Glutamatergic neuron (in vitro differentiated cells): ENCODE measurements around the gene PSG3. TPM values are rescaled to one million over a fixed set of nuclear protein-coding genes. Genes with fewer than 3 reads are reported as not detected.
"Not testable (repeated sequence)": the region's sequence is repeated elsewhere in the genome, so short reads cannot be mapped to it uniquely, and the experiment has no call there.

Experiments
- DNase-seq: peaks from one replicate; pipeline ENCODE4 v3.0.0; 2022
- H3K27ac Mint-ChIP-seq: one replicate; pipeline ENCODE4 v1.8.0; 2020; ENCODE audit warnings: mild to moderate bottlenecking, mixed read lengths, inconsistent platforms; ENCODE audit not compliant: unreplicated experiment
- H3K27me3 Mint-ChIP-seq: one replicate; pipeline ENCODE4 v1.8.0; 2020; ENCODE audit warnings: mild to moderate bottlenecking, moderate library complexity, mixed read lengths, inconsistent platforms; ENCODE audit not compliant: unreplicated experiment
- H3K36me3 Mint-ChIP-seq: one replicate; pipeline ENCODE4 v1.8.0; 2020; ENCODE audit warnings: mild to moderate bottlenecking, mixed read lengths, inconsistent platforms; ENCODE audit not compliant: unreplicated experiment
- H3K4me1 Mint-ChIP-seq: one replicate; pipeline ENCODE4 v1.8.0; 2020; ENCODE audit warnings: mild to moderate bottlenecking, low read depth, mixed read lengths, inconsistent platforms; ENCODE audit not compliant: unreplicated experiment
- H3K4me3 Mint-ChIP-seq: one replicate; pipeline ENCODE4 v1.8.0; 2020; ENCODE audit warnings: mild to moderate bottlenecking, mixed read lengths, inconsistent platforms; ENCODE audit not compliant: unreplicated experiment
- H3K9me3 Mint-ChIP-seq: one replicate; pipeline ENCODE4 v1.8.0; 2020; ENCODE audit warnings: mild to moderate bottlenecking, moderate library complexity, mixed read lengths, inconsistent platforms; ENCODE audit not compliant: unreplicated experiment
- total RNA-seq: library from RNA; stranded (reverse); fragmentation: NEBNext Ultra II Directional; extraction: Animal tissue kit (Norgen Biotek cat#: 25700); gene quantifications from one replicate; pipeline ENCODE4 v1.2.1, GENCODE V29; 2021; ENCODE audit not compliant: unreplicated experiment
- TF ChIP-seq, protein P1 (sequence below): fragments of 200-600 bp; sonication (generic); IDR thresholded peaks from one replicate; pipeline ENCODE4 v1.5.0; 2021; ENCODE audit not compliant: partially characterized antibody, unreplicated experiment

PSG3 gene
- total RNA-seq, 1 donor from 2014 or later = not detected

DNA sequence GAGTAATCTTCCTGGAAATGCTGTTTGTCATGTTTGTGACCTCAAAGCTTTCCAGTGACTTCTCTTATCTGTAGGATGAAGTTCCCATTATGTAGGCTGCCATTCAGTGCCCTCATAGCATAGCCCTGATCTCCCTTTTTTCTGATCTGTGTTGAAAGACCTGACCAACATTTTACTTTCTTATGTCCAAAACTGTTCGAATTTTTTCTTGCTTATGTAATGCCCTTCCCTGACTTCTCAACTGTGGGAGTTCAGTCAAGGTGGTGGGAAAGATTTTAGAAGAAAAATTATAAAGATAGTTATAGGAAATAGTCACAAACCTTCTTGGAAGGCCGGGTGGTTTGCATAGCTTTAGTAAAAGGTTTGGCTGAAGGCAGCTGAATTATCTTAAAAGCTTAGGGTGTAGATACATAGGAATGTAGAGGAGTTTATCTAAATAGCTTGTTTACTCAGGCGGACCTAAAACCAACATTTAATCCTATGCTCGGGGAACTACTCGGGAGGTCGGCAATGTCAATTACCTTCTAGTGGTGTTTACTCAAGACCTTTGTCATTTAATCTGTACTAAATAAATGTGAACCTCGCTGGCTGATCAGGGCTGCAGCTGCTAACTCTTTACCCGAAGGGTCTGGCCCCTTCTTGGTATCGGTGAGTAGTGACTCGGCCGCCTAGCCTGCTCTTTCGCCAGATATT is 44.3 kb downstream of the PSG3 start:
- Mint-ChIP-seq H3K9me3 (no peaks in the 10 kb centered on the region), H3K36me3 (no peaks in the 10 kb centered on the region), H3K4me1 (no peaks in the 10 kb centered on the region)

DNA sequence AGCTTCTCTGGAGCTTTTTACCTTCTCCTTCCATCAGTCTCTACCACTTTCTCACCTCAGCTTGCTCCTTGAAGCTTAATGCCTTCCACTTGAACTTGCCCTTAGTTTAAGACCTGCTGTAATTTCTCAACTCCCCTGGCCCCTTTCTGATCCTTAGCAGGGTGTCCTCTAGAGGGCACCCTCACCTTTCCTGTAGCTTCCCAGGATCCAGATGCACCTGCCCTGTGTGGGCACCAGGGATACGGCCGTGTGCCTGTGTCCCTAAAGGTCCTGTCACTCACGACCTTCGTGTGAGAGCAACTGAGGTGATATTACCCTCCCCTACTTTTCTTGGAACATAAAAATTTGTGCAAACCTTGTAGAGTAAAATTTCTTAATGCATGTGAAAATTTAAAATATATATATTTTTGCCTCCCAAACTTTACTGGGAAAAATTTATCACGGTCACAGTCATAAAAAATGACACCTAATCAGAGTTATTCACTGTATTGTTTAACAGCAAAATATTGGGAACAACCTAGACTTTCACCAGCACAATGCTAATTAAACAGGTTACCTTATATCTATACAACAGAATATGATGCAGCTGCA is 46.4 kb downstream of the PSG3 start:
- Mint-ChIP-seq H3K4me1 (no peaks in the 10 kb centered on the region), H3K36me3 (no peaks in the 10 kb centered on the region), H3K9me3 (no peaks in the 10 kb centered on the region), H3K4me3 (no peak overlapping the region), H3K27me3 (no peaks in the 10 kb centered on the region), H3K27ac (no peak overlapping the region)
- TF ChIP-seq, protein P1, sequence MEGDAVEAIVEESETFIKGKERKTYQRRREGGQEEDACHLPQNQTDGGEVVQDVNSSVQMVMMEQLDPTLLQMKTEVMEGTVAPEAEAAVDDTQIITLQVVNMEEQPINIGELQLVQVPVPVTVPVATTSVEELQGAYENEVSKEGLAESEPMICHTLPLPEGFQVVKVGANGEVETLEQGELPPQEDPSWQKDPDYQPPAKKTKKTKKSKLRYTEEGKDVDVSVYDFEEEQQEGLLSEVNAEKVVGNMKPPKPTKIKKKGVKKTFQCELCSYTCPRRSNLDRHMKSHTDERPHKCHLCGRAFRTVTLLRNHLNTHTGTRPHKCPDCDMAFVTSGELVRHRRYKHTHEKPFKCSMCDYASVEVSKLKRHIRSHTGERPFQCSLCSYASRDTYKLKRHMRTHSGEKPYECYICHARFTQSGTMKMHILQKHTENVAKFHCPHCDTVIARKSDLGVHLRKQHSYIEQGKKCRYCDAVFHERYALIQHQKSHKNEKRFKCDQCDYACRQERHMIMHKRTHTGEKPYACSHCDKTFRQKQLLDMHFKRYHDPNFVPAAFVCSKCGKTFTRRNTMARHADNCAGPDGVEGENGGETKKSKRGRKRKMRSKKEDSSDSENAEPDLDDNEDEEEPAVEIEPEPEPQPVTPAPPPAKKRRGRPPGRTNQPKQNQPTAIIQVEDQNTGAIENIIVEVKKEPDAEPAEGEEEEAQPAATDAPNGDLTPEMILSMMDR = no peak
- DNase-seq = peak; percentile 19

More for the DNA sequence above, 44.3 kb downstream of the PSG3 start:
- TF ChIP-seq, protein P1 = no peak
- peaks cover 2% of the 10 kb centered on the region for H3K27me3 Mint-ChIP-seq
- no peak overlapping the region for H3K4me3 Mint-ChIP-seq
- no peak overlapping the region for H3K27ac Mint-ChIP-seq
- no peak for DNase-seq

DNA sequence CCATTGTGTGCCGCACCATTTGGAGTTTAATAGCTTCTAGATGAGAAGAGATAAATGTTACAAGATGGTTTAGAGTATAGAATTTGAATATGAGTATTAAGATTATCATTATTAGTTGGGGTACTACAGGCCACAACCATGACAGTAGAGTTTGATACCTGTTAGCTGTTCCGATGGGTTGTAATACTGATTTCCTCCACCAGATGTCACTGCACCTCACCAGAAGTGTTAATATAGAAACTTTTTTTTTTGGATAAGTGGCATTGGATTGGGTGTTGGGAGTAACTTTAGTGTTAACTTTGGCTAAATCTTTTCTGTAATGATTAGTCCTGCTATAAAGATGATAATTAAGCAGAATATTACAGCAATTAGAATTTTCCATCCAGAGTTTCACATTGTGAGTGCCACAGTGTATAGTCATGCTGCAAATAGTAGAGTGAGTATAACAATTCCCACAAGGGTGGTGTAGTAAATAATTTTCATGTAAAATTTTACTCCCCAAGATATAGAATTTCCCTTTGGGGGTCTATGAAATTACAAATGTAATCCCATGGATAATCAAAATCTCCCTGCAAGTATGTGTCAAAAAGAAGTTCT is 56.3 kb downstream of the PSG3 start:
- H3K9me3 Mint-ChIP-seq = peaks cover 3% of the 10 kb centered on the region
- no peaks in the 10 kb centered on the region for H3K4me1 Mint-ChIP-seq
- H3K36me3 Mint-ChIP-seq = peaks cover 6% of the 10 kb centered on the region
- no peak for DNase-seq
- no peak overlapping the region for H3K4me3 Mint-ChIP-seq
- no peak overlapping the region for H3K27ac Mint-ChIP-seq
- TF ChIP-seq, protein P1 = peak; percentile 77
- H3K27me3 Mint-ChIP-seq = no peaks in the 10 kb centered on the region

DNA sequence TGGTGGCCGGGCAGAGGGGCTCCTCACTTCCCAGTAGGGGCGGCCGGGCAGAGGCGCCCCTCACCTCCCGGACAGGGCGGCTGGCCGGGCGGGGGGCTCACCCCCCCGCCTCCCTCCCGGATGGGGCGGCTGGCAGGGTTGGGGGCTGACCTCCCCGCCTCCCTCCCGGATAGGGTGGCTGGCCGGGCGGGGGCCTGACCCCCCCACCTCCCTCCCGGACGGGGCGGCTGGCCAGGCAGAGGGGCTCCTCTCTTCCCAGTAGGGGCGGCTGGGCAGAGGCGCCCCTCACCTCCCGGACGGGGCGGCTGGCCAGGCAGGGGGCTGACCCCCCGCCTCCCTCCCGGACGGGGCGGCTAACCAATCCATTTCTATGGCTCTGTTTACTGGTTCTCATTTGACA is 64.0 kb downstream of the PSG3 start:
- H3K4me1 Mint-ChIP-seq, H3K4me3 Mint-ChIP-seq, DNase-seq, H3K27me3 Mint-ChIP-seq, H3K9me3 Mint-ChIP-seq, H3K27ac Mint-ChIP-seq, H3K36me3 Mint-ChIP-seq: not testable (repeated sequence)

DNA sequence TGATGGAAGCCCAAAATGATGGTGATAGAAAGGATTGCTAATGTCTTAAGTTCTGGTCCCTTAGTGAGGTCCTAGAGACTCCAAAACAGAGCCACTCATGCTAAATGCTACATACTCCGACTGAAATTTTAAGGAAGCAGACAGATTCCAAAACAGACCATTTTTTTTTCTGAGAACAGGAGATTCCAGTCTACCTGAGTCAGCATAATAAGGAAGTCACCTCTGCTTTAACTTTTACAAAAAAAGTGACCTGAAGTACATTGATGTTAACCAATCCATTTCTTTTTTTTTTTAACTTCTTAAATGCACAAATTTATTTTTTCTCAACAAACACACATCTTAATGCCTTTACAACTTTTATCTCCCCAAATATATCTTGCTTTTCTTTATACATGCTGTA is 65.7 kb downstream of the PSG3 start:
- not testable (repeated sequence) for H3K27me3 Mint-ChIP-seq, DNase-seq, H3K9me3 Mint-ChIP-seq, H3K4me1 Mint-ChIP-seq, H3K27ac Mint-ChIP-seq, H3K4me3 Mint-ChIP-seq, H3K36me3 Mint-ChIP-seq

Other genes starting within 250 kb of the PSG3 start
- gene CEACAM1, start 212.0 kb downstream of the PSG3 start, total RNA-seq = 0.44 TPM
- not detected for gene CEACAM8, start 145.6 kb downstream of the PSG3 start, total RNA-seq
- gene PSG8, start 25.2 kb upstream of the PSG3 start, total RNA-seq = not detected
- gene PSG1, start 139.2 kb upstream of the PSG3 start, total RNA-seq = not detected
- not detected for gene PSG6, start 177.4 kb upstream of the PSG3 start, total RNA-seq
- gene PSG7, start 196.7 kb upstream of the PSG3 start, total RNA-seq = not detected